HEK293 (cell line): ENCODE results near the gene STRA6.
A peak's percentile ranks its signal among the peaks of the same experiment; 100 is the strongest.

Source experiments
- CTCF ChIA-PET: fragments of 350-600 bp; formaldehyde crosslinking; extraction: SDS; loops from one replicate; lab custom pipeline; 2021; ENCODE audit warnings: antibody characterized with exemption; lab: Yijun Ruan, JAX
- POLR2A ChIA-PET: fragments of 300-600 bp; formaldehyde crosslinking; extraction: SDS; loops from one replicate; lab custom pipeline; 2020; ENCODE audit warnings: antibody characterized with exemption, inconsistent platforms; lab: Yijun Ruan, JAX
- H3K27ac ChIP-seq: fragments of 200-500 bp; sonication (Bioruptor generic); 2 replicates; pipeline ENCODE4 v1.5.1; 2014; ENCODE audit warnings: low read depth, low read length, control low read depth, inconsistent platforms; ENCODE audit errors: extremely low read depth
- H3K36me3 ChIP-seq, 2 experiments: fragments of 200-500 bp in 1 of 2; sonication (Bioruptor generic) in 1 of 2; 1 replicate in 1 of 2; 2 replicates in 1 of 2; pipeline ENCODE4 v1.5.1; 2014 to 2017; ENCODE audit warnings: inconsistent platforms in 2 of 2, low read length in 2 of 2; ENCODE audit not compliant: control insufficient read depth in 2 of 2, insufficient read depth in 1 of 2
- H3K4me1 ChIP-seq: fragments of 200-500 bp; sonication (Bioruptor generic); 2 replicates; pipeline ENCODE4 v1.5.1; 2014; ENCODE audit warnings: mild to moderate bottlenecking, low read length, inconsistent platforms; ENCODE audit not compliant: control insufficient read depth, insufficient read depth
- H3K4me3 ChIP-seq: 2 replicates; pipeline ENCODE4 v1.5.1; 2011; ENCODE audit warnings: low read depth, mild to moderate bottlenecking, control low read depth, low read length, moderate library complexity
- H3K9me3 ChIP-seq: fragments of 200-500 bp; sonication (Bioruptor generic); 2 replicates; pipeline ENCODE4 v1.5.1; 2014; ENCODE audit warnings: low read depth, low read length, inconsistent platforms; ENCODE audit not compliant: control insufficient read depth, insufficient read depth
- AEBP2 ChIP-seq: fragments of 450-650 bp; formaldehyde crosslinking; IDR thresholded peaks from 2 replicates; pipeline ENCODE4 v1.5.1; 2016; ENCODE audit warnings: missing biosample characterization, missing genetic modification characterization, borderline replicate concordance
- GLIS2 ChIP-seq: fragments of 450-650 bp; formaldehyde crosslinking; IDR thresholded peaks from 2 replicates; pipeline ENCODE4 v1.5.1; 2016; ENCODE audit warnings: missing biosample characterization, missing genetic modification characterization
- HIC1 ChIP-seq: fragments of 450-650 bp; formaldehyde crosslinking; IDR thresholded peaks from 2 replicates; pipeline ENCODE4 v1.5.1; 2016; ENCODE audit warnings: missing biosample characterization, missing genetic modification characterization
- KLF7 ChIP-seq: fragments of 450-650 bp; formaldehyde crosslinking; IDR thresholded peaks from 2 replicates; pipeline ENCODE4 v1.5.1; 2016; ENCODE audit warnings: missing biosample characterization, missing genetic modification characterization, borderline replicate concordance
- PRDM4 ChIP-seq: fragments of 450-650 bp; formaldehyde crosslinking; IDR thresholded peaks from 2 replicates; pipeline ENCODE4 v1.5.1; 2017; ENCODE audit warnings: missing biosample characterization, missing genetic modification characterization
- TCF7L2 ChIP-seq: IDR thresholded peaks from 2 replicates; pipeline ENCODE4 v1.6.1; 2011; ENCODE audit warnings: low read depth, mild to moderate bottlenecking, inconsistent platforms, low read length, moderate library complexity, borderline replicate concordance
- ZBTB10 ChIP-seq: fragments of 450-650 bp; formaldehyde crosslinking; IDR thresholded peaks from 2 replicates; pipeline ENCODE4 v1.5.1; 2016; ENCODE audit warnings: missing biosample characterization, missing genetic modification characterization
- ZBTB48 ChIP-seq: fragments of 450-650 bp; formaldehyde crosslinking; IDR thresholded peaks from 2 replicates; pipeline ENCODE4 v1.5.1; 2016; ENCODE audit warnings: missing biosample characterization, missing genetic modification characterization
- ZNF19 ChIP-seq: fragments of 450-650 bp; formaldehyde crosslinking; IDR thresholded peaks from 2 replicates; pipeline ENCODE4; 2016; ENCODE audit warnings: missing biosample characterization, missing genetic modification characterization, low read depth
- ZNF239 ChIP-seq: fragments of 450-650 bp; formaldehyde crosslinking; IDR thresholded peaks from 2 replicates; pipeline ENCODE4 v1.5.1; 2016; ENCODE audit warnings: missing biosample characterization, missing genetic modification characterization
- ZNF335 ChIP-seq: fragments of 450-650 bp; formaldehyde crosslinking; conservative IDR thresholded peaks from 2 replicates; pipeline ENCODE4 v1.5.1; 2016; ENCODE audit warnings: missing biosample characterization, missing genetic modification characterization
- ZNF398 ChIP-seq: fragments of 450-650 bp; formaldehyde crosslinking; IDR thresholded peaks from 2 replicates; pipeline ENCODE4 v1.5.1; 2017; ENCODE audit warnings: missing biosample characterization, missing genetic modification characterization
- ZNF544 ChIP-seq: fragments of 450-650 bp; formaldehyde crosslinking; IDR thresholded peaks from 2 replicates; pipeline ENCODE4 v1.5.0; 2017; ENCODE audit warnings: missing biosample characterization, missing genetic modification characterization
- ZNF558 ChIP-seq: fragments of 450-650 bp; formaldehyde crosslinking; IDR thresholded peaks from 2 replicates; pipeline ENCODE4 v1.5.1; 2016; ENCODE audit warnings: missing biosample characterization, missing genetic modification characterization
- ZNF571 ChIP-seq: fragments of 450-650 bp; formaldehyde crosslinking; IDR thresholded peaks from 2 replicates; pipeline ENCODE4 v1.5.0; 2017; ENCODE audit warnings: missing biosample characterization, missing genetic modification characterization
- ZNF624 ChIP-seq: fragments of 450-650 bp; formaldehyde crosslinking; IDR thresholded peaks from 2 replicates; pipeline ENCODE4 v1.5.1; 2017; ENCODE audit warnings: missing biosample characterization, missing genetic modification characterization
- ZNF664 ChIP-seq: fragments of 450-650 bp; formaldehyde crosslinking; IDR thresholded peaks from 2 replicates; pipeline ENCODE4 v1.5.1; 2016; ENCODE audit warnings: missing biosample characterization, missing genetic modification characterization

STRA6 gene

GRCh38 chr15:74197176-74197965 lies 5.2 kb downstream of the STRA6 start:
- ChIA-PET CTCF (interaction anchor here (0.6 to 5.3 kb wide), 8 partner anchors 10 to 474 kb away, joined by 3 to 38 read pairs (median 4); no protein-coding TSS in a partner anchor), POLR2A (interaction anchor here (0.9 to 2.7 kb wide), 7 partner anchors 9 to 55 kb away, joined by 3 to 18 read pairs (median 10); partner anchors contain the start of gene ISLR)
- Histone ChIP-seq H3K27ac (no peak overlapping the region; the same call in 1 of the 2 replicates), H3K4me1 (peaks cover 43% of the 10 kb centered on the region), H3K36me3 (peaks cover 0 to 12% of the 10 kb centered on the region in 2 experiments; a peak in 1 of 3 replicates), H3K9me3 (no peaks in the 10 kb centered on the region), H3K4me3 (no peak overlapping the region)
- no peak for TF ChIP-seq KLF7 (tag by site-specific recombination)
- TF ChIP-seq GLIS2 (tag by site-specific recombination): peak; percentile 39; the same call in 1 of the 2 replicates

- ChIA-PET POLR2A (interaction anchor here (0.7 to 2.7 kb wide), 12 partner anchors 8 to 213 kb away, joined by 3 to 18 read pairs (median 5); partner anchors contain the start of gene ISLR), CTCF (interaction anchor here (0.6 to 5.3 kb wide), 11 partner anchors 9 to 127 kb away, joined by 3 to 38 read pairs (median 3); no protein-coding TSS in a partner anchor)
- Histone ChIP-seq H3K36me3 (peaks cover 0 to 12% of the 10 kb centered on the region in 2 experiments; a peak in 1 of 3 replicates), H3K9me3 (no peaks in the 10 kb centered on the region), H3K4me3 (no peak overlapping the region), H3K27ac (peak overlapping the region; percentile 61; the same call in 1 of the 2 replicates), H3K4me1 (peaks cover 31% of the 10 kb centered on the region)
- TF ChIP-seq ZBTB48 (tag by site-specific recombination) (peak; percentile 87), TCF7L2 (no peak), ZNF335 (tag by site-specific recombination) (peak; percentile 53; the same call in 1 of the 2 replicates), ZNF19 (no peak), ZNF664 (tag by site-specific recombination) (no peak), PRDM4 (no peak), ZBTB10 (tag by site-specific recombination) (no peak), ZNF544 (no peak), ZNF239 (tag by site-specific recombination) (no peak), HIC1 (tag by site-specific recombination) (no peak), ZNF624 (no peak), ZNF398 (tag by site-specific recombination) (peak; percentile 70), GLIS2 (tag by site-specific recombination) (0 out of 2 replicates have a peak, but pooled peaks have one; percentile 36), ZNF558 (tag by site-specific recombination) (no peak), ZNF571 (tag by site-specific recombination) (no peak), AEBP2 (no peak)
Measured at GRCh38 chr15:74196175-74196574, 6.4 kb downstream of the STRA6 start.
